Right forelimb (tissue), 1 donor: ENCODE data around the gene DDA1.

Source experiments
- DNase-seq: peaks from one replicate; pipeline ENCODE4 v3.0.0-alpha.2; 2018

DDA1 gene

GRCh38 chr19:17330262-17331044, 21.1 kb downstream of the DDA1 start:
- no peak for DNase-seq

GRCh38 chr19:17331045-17331558, 21.7 kb downstream of the DDA1 start:
- DNase-seq = no peak

GRCh38 chr19:17332360-17332676, 23.0 kb downstream of the DDA1 start:
- DNase-seq = no peak

GRCh38 chr19:17332677-17333581, 23.6 kb downstream of the DDA1 start:
- no peak for DNase-seq

GRCh38 chr19:17333611-17334413, 24.4 kb downstream of the DDA1 start:
- no peak for DNase-seq

GRCh38 chr19:17334414-17335409, 25.3 kb downstream of the DDA1 start, which contains the start of gene ANO8:
ANO8 (minus strand) TSS chr19:17334855; CDS start chr19:17334670, 185 bp downstream.
- peak; percentile 97 for DNase-seq

GRCh38 chr19:17335575-17335974, 26.2 kb downstream of the DDA1 start:
- DNase-seq = no peak

- DNase-seq = peak; percentile 94
Measured at GRCh38 chr19:17336872-17337674, 27.7 kb downstream of the DDA1 start, which contains the start of gene GTPBP3. GTPBP3 (plus strand) TSS chr19:17337553; CDS start chr19:17337612, 59 bp downstream.

- no peak for DNase-seq
Measured at GRCh38 chr19:17337675-17338432, 28.5 kb downstream of the DDA1 start.

GRCh38 chr19:17338433-17339078, 29.2 kb downstream of the DDA1 start:
- no peak for DNase-seq

- no peak for DNase-seq
Measured at GRCh38 chr19:17339088-17339741, 29.9 kb downstream of the DDA1 start.

GRCh38 chr19:17340302-17340870, 31.0 kb downstream of the DDA1 start:
- no peak for DNase-seq

- no peak for DNase-seq
Measured at GRCh38 chr19:17340871-17341357, 31.6 kb downstream of the DDA1 start.

GRCh38 chr19:17341386-17341785, 32.0 kb downstream of the DDA1 start:
- no peak for DNase-seq

GRCh38 chr19:17341845-17342244, 32.5 kb downstream of the DDA1 start:
- DNase-seq = no peak

- DNase-seq = peak; percentile 86
Measured at GRCh38 chr19:17346109-17346671, 36.8 kb downstream of the DDA1 start.

GRCh38 chr19:17347361-17347760, 38.0 kb downstream of the DDA1 start:
- DNase-seq = no peak

- DNase-seq = no peak
Measured at GRCh38 chr19:17347877-17348276, 38.5 kb downstream of the DDA1 start.
